Measurements from ENCODE around the gene FBLIM1.

Gene FBLIM1

GRCh38 chr1:15719381-15720120 lies 39.0 kb upstream of the FBLIM1 start:
- no peak for TF ChIP-seq CTCF (conservative IDR thresholded peaks at IDR 0.05; ENCODE audit: low read depth, low read length)
- no peak for DNase-seq (ENCODE audit: low read depth)
- no peak overlapping the region for H3K4me3 ChIP-seq (ENCODE audit: low read length)

GRCh38 chr1:15720861-15721260 lies 37.7 kb upstream of the FBLIM1 start:
- no peak overlapping the region for H3K4me3 ChIP-seq (ENCODE audit: low read length)
- no peak for DNase-seq (ENCODE audit: low read depth)
- no peak for TF ChIP-seq CTCF (conservative IDR thresholded peaks at IDR 0.05; ENCODE audit: low read depth, low read length)

- DNase-seq (ENCODE audit: low read depth), result no peak
- no peak for TF ChIP-seq CTCF (conservative IDR thresholded peaks at IDR 0.05; ENCODE audit: low read depth, low read length)
- H3K4me3 ChIP-seq (ENCODE audit: low read length), result no peak overlapping the region
Measured at GRCh38 chr1:15722411-15722810, 36.2 kb upstream of the FBLIM1 start.

- no peak for DNase-seq (ENCODE audit: low read depth)
- no peak overlapping the region for H3K4me3 ChIP-seq (ENCODE audit: low read length)
- TF ChIP-seq CTCF (conservative IDR thresholded peaks at IDR 0.05; ENCODE audit: low read depth, low read length), result no peak
Measured at GRCh38 chr1:15722836-15723532, 35.6 kb upstream of the FBLIM1 start.

- TF ChIP-seq CTCF (conservative IDR thresholded peaks at IDR 0.05; ENCODE audit: low read depth, low read length), result no peak
- DNase-seq (ENCODE audit: low read depth), result no peak
- no peak overlapping the region for H3K4me3 ChIP-seq (ENCODE audit: low read length)
Measured at GRCh38 chr1:15723631-15724246, 34.9 kb upstream of the FBLIM1 start.

- no peak for DNase-seq (ENCODE audit: low read depth)
- TF ChIP-seq CTCF (conservative IDR thresholded peaks at IDR 0.05; ENCODE audit: low read depth, low read length), result no peak
- no peak overlapping the region for H3K4me3 ChIP-seq (ENCODE audit: low read length)
Measured at GRCh38 chr1:15724949-15725880, 33.4 kb upstream of the FBLIM1 start.
